Activated CD8-positive, alpha-beta memory T cell treated with anti-CD3 and anti-CD28 coated beads for 1 hour (primary cell): Measurements from ENCODE around the gene PNPLA2.
A peak's percentile ranks its signal among the peaks of the same experiment; 100 is the strongest.

Experiments
- DNase-seq, 2 donors: peaks; one replicate each; pipeline ENCODE4 v3.0.0-alpha.2; 2020; ENCODE audit warnings: low read depth in 1 of 2; ENCODE audit errors: extremely low read depth in 1 of 2

PNPLA2 gene

GRCh38 chr11:815675-816432 lies 2.9 kb upstream of the PNPLA2 start:
- no peak for DNase-seq

- no peak for DNase-seq
Measured at GRCh38 chr11:816433-816779, 2.3 kb upstream of the PNPLA2 start.

- DNase-seq: peak; percentile 72 to 93
Measured at GRCh38 chr11:819129-819931, 616 bp downstream of the PNPLA2 start.

DNA sequence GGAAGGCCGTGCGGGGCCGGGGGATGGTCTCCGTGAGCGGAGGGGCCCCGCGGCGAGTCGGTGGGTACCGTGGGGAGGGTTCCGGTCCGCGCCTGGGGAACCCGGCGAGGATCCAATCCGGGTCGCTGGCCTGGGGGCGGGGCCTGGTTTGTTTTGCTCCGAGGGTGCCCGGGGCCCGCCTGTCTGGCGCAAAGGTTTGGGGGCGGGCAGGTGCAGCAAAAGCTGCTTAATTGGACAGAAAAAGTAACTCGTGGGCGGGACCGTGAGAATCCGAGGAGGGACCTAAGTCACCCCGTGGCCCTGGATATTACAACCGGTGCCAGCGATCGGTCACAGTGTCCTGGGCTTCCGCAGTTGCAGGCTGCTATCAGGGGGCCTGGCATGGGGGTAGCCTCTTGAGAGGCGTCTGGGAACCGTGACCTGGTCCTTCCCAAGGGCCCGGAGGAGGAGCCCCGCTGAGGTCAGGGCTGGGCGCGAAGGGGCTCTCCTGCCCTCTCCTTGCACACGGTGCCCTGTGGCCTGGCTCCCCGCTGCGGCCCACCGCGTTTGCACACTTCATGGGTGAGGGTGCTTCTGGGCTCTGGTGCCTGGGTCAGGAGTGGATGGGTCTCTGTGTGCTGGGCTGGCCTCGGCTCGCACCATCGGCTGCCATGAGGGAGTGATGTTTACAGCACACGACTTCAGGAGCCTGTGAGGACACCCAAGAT lies 1.4 kb downstream of the PNPLA2 start:
- peak; percentile 88 to 91 for DNase-seq

GRCh38 chr11:820655-821511 lies 2.2 kb downstream of the PNPLA2 start:
- no peak for DNase-seq

GRCh38 chr11:821512-822371 lies 3.0 kb downstream of the PNPLA2 start:
- DNase-seq: no peak

- DNase-seq: no peak
Measured at GRCh38 chr11:823441-824291, 5.0 kb downstream of the PNPLA2 start.

DNA sequence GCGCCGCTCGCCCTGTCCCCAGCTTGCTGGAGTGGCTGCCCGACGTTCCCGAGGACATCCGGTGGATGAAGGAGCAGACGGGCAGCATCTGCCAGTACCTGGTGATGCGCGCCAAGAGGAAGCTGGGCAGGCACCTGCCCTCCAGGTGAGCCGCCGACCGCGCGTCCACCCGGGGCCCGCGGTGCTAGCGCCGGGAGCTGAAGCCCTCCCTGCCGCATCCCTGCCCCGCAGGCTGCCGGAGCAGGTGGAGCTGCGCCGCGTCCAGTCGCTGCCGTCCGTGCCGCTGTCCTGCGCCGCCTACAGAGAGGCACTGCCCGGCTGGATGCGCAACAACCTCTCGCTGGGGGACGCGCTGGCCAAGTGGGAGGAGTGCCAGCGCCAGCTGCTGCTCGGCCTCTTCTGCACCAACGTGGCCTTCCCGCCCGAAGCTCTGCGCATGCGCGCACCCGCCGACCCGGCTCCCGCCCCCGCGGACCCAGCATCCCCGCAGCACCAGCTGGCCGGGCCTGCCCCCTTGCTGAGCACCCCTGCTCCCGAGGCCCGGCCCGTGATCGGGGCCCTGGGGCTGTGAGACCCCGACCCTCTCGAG lies 5.7 kb downstream of the PNPLA2 start:
- DNase-seq: no peak

- no peak for DNase-seq
Measured at GRCh38 chr11:824942-825341, 6.2 kb downstream of the PNPLA2 start.

DNA sequence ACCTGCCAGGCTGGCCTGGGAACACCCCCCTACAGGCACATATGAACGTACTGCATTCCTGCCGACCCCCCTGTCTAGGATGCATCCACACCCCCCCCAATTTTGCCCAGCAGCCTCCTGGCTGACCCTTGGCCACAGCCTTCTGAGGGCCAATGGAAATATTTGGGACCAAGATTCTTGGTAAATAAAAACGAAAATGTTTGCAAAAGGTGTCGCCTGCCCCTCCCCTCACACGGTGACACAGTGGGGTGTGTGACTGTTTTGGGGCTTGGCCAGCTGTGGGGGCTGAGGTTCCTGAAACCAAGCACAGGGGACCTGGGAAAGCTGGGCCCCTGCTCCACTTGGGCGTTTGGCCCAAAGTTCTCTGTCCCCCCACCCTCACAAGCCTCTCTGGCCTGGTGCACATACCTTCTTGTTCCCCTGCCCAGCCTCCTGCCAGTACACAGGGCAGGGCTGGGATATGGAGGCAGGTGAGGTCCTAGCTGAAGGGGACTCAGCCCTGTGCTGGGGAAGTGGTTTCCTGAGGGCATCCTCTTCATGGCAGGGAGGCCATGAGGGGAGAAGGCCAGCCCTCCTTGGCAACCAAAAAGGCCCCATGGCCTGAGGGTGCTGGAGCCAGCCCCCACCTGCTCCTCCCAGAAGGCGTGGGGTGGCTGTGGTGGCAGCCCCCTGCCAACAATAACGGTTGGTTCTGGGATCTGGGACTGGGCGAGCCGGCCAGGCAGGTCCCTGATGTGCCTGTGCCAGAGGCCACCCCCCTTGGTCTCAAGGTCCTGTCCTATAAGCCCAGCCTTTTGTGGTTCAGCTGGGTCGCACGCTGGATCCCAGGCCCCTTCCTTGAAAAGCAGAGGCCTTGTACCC lies 6.9 kb downstream of the PNPLA2 start:
- no peak for DNase-seq

- no peak for DNase-seq
Measured at GRCh38 chr11:826227-826621, 7.5 kb downstream of the PNPLA2 start.

DNA sequence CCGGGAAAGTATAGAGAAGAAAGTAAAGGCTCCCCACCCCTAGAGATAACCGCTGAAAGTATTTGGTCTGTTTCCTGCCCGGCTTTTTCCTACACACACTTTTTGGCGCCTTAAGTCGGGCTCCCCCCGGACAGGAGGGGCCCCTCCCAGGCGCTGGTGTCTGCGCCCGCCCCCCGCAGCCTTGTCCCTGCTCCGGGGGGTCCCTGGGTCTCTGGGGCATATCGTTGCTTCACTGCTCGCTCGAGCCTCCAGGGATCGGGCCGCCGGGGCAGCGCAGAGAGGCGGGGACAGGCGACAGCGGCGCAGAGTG lies 8.1 kb downstream of the PNPLA2 start:
- DNase-seq: no peak

DNA sequence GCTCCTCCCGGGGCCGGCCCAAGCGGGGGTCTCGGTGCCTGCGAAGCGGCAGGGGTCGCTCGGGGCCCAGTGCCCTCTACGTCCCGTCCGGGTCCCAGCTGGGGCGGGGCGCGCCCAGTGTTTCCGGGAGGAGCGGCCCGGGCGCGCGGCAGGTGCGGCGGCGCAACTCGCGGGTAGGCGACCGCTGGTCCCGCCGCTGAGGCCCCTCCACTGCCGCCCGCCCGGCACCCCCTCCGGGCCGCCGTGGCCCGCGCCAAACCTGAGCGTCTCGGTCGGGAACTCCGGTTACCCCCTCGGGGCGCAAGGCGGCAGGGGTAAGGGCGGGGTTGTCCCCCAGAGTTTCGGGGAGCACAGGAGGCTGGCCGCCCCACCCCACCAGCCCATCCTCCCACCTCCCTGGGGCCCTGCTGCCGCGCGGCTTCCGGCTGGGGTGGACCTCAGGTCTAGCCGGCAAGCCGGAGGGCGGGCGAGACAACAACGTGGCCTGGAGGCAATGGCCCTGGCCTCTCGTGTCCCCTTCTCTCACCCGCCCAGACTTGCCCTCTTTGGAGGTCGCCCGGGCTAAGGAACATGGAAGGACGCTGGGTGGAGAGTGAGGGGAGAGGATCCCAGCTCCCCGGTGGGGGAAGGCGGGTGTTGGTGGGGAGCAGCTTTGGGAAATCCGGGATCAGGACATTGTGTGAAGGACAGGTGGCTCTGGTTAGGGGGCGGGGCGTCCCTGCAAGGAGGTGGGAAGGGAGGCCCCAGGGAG lies 8.6 kb downstream of the PNPLA2 start:
- DNase-seq: no peak

- DNase-seq: no peak
Measured at GRCh38 chr11:827897-828192, 9.1 kb downstream of the PNPLA2 start, which contains the start of gene CRACR2B. Gene CRACR2B, plus strand, starts transcription at chr11:827919. Its CDS starts 689 bp downstream, at chr11:828608.

DNA sequence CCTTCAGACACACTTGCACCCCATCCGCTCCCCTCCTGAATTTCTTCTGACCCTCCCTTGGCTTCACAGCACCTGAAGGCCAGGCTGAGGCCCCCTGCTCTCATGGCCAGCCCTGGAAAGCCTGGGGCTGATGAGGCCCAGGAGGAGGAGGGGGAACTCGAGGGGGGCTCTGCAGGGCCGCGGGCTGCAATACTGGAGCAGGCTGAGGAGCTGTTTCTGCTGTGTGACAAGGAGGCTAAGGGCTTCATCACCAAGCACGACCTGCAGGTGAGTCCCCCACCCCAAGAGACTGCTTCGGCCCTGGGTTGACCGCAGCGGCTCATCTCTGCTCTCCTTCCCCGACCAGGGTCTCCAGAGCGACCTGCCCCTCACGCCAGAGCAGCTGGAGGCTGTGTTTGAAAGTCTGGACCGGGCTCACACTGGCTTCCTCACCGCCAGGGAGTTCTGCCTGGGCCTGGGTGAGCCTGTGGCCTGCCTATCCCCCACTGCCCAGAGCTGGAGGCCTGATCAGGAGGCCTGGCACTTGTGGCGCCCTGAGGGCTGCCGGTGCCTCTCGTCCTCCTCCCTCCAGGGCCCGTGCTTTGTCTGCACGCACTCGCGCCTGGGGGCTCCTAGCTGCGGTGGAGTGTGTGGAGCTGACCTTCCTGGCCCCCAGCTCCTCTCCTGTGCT lies 9.9 kb downstream of the PNPLA2 start:
- no peak for DNase-seq

DNA sequence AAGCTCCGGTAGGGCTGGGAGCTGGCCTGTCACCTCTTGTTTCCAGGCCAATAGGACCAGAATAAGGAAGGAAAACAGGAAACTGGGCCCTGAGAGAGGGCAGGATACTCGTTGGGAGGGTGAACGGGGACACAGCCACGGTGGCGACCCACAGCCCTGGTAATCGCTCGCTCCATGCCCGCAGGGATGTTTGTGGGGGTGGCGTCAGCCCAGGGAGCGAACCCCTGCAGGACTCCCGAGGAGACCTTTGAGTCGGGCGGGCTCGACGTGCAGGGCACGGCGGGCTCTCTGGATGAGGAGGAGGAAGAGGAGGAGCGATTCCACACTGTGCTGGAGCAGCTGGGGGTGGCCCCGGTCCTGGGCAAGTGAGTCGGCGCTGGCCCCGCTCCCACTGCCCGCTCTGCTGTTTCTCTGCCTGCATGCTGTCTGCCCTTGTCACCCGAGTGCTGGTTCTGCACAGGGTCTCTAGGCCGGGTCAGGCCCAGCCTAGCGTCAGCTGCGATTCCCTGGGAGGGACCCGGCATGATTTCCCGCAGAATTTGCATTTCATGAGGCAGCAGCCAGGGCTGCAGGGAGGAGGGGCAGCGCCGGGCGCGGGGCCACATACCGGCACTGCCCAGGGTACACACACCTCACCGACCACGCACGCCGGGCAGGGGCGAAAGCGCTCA lies 10.6 kb downstream of the PNPLA2 start:
- DNase-seq: no peak
